Thyroid gland (tissue), 4 donors: ENCODE results near the gene TXNRD3. TPM values are rescaled to one million over a fixed set of nuclear protein-coding genes. Genes with fewer than 3 reads are reported as not detected.

Experiments used
- DNase-seq, 2 donors: peaks; one replicate each; pipeline ENCODE4 v3.0.0-alpha.2; 2019
- H3K27ac ChIP-seq, 3 donors: fragments of 200-600 bp; sonication (generic); 1 replicate in 2 of 3; 2 replicates in 1 of 3; pipeline ENCODE4 v1.5.1; 2016 to 2019; ENCODE audit warnings: mild to moderate bottlenecking in 1 of 3, moderate library complexity in 1 of 3
- H3K27me3 ChIP-seq: fragments of 200-600 bp; sonication (generic); one replicate; pipeline ENCODE4 v1.5.1; 2019
- H3K36me3 ChIP-seq, 2 donors: fragments of 200-600 bp; sonication (generic); one replicate each; pipeline ENCODE4 v1.5.1; 2016 to 2019
- H3K4me1 ChIP-seq, 2 donors: fragments of 200-600 bp; sonication (generic); one replicate each; pipeline ENCODE4 v1.5.1; 2017 to 2019
- H3K4me3 ChIP-seq, 3 donors: fragments of 200-600 bp; sonication (generic); replicated peaks in 1 of 3; 1 replicate in 2 of 3; 2 replicates in 1 of 3; pipeline ENCODE4 v1.5.1; 2016; ENCODE audit warnings: mild to moderate bottlenecking in 1 of 3
- H3K9me3 ChIP-seq: fragments of 200-600 bp; sonication (generic); one replicate; pipeline ENCODE4 v1.5.1; 2017
- CTCF ChIP-seq, 6 experiments: fragments of 200-600 bp in 3 of 6; fragments of 450-650 bp in 3 of 6; sonication (generic) in 3 of 6; IDR thresholded peaks; one replicate each; pipeline ENCODE4 v1.5.1; 2016 to 2019; ENCODE audit warnings: antibody characterized with exemption in 6 of 6, mild to moderate bottlenecking in 2 of 6, inconsistent platforms in 1 of 6, moderate library complexity in 1 of 6
- POLR2A ChIP-seq, 2 donors: fragments of 450-650 bp; IDR thresholded peaks; one replicate each; pipeline ENCODE4 v1.6.1; 2017; ENCODE audit warnings: antibody characterized with exemption in 2 of 2, mild to moderate bottlenecking in 2 of 2, moderate library complexity in 1 of 2
- WGBS, 2 donors: methylation state at CpG; one replicate each; pipeline ENCODE4 v1.1.5; 2017; 5-methylcytosine and 5-hydroxymethylcytosine counted together
- intact Hi-C: fragments of 100-400 bp; cut with DNase I; formaldehyde crosslinking; loops from one replicate; pipeline ENCODE4 v1.15.1; 2023
- total RNA-seq, 4 donors: library from RNA; depleted of rRNA; stranded (reverse); fragments of >200 nt; gene quantifications; one replicate each; pipeline ENCODE4 v1.2.3, GENCODE V29; 2016

The TXNRD3 gene
- total RNA-seq, 4 donors from 2014 or later, result 14.4 to 21.3 (median 17.7) TPM

- Histone ChIP-seq H3K27ac (no peak overlapping the region), H3K27me3 (no peaks in the 10 kb centered on the region), H3K9me3 (no peaks in the 10 kb centered on the region), H3K36me3 (no peaks in the 10 kb centered on the region), H3K4me3 (no peak overlapping the region), H3K4me1 (peaks cover 4 to 5% of the 10 kb centered on the region in 2 donors)
- WGBS, 2 donors, result 90% methylated on average over 8 of the region's 8 CpGs
- intact Hi-C loops, result no loop called here
- TF ChIP-seq POLR2A (IDR thresholded peaks at IDR 0.05) (no peak), CTCF (IDR thresholded peaks at IDR 0.05) (no peak)
- no peak for DNase-seq
Observed at GRCh38 chr3:126656371-126657134, 1.6 kb upstream of the TXNRD3 start.

- DNase-seq, result no peak
- H3K27me3 ChIP-seq, result no peaks in the 10 kb centered on the region
- H3K4me3 ChIP-seq, result no peak overlapping the region
- intact Hi-C loops, result no loop called here
- peaks cover 4 to 5% of the 10 kb centered on the region in 2 donors for H3K4me1 ChIP-seq
- TF ChIP-seq CTCF (IDR thresholded peaks at IDR 0.05) (no peak), POLR2A (IDR thresholded peaks at IDR 0.05) (no peak)
- 93 to 96% methylated on average over 11 of the region's 11 CpGs for WGBS, 2 donors
- H3K9me3 ChIP-seq, result no peaks in the 10 kb centered on the region
- H3K27ac ChIP-seq, result no peak overlapping the region
- H3K36me3 ChIP-seq, result no peaks in the 10 kb centered on the region
Observed at GRCh38 chr3:126655887-126656286, 963 bp upstream of the TXNRD3 start.

GRCh38 chr3:126649556-126650092 lies 5.3 kb downstream of the TXNRD3 start:
- TF ChIP-seq POLR2A (IDR thresholded peaks at IDR 0.05), result no peak
- no peak for TF ChIP-seq CTCF (IDR thresholded peaks at IDR 0.05)
- no peak for DNase-seq
- WGBS, 2 donors, result 85 to 86% methylated on average over 2 of the region's 2 CpGs
- Histone ChIP-seq H3K36me3 (peaks cover 0 to 4% of the 10 kb centered on the region in 2 donors), H3K4me3 (no peak overlapping the region), H3K4me1 (peaks cover 4 to 5% of the 10 kb centered on the region in 2 donors), H3K9me3 (no peaks in the 10 kb centered on the region), H3K27ac (no peak overlapping the region), H3K27me3 (no peaks in the 10 kb centered on the region)
- intact Hi-C loops, result no loop called here

- no peaks in the 10 kb centered on the region for H3K4me1 ChIP-seq
- no peak overlapping the region for H3K27ac ChIP-seq
- H3K4me3 ChIP-seq, result no peak overlapping the region
- 89 to 97% methylated on average over 1 of the region's 1 CpG for WGBS, 2 donors
- no peaks in the 10 kb centered on the region for H3K9me3 ChIP-seq
- no peaks in the 10 kb centered on the region for H3K27me3 ChIP-seq
- TF ChIP-seq POLR2A (IDR thresholded peaks at IDR 0.05), result no peak
- no peak for TF ChIP-seq CTCF (IDR thresholded peaks at IDR 0.05)
- DNase-seq, result no peak
- intact Hi-C loops, result no loop called here
- peaks cover 6 to 12% of the 10 kb centered on the region in 2 donors for H3K36me3 ChIP-seq
Observed at GRCh38 chr3:126646674-126647073, 8.2 kb downstream of the TXNRD3 start.

- H3K27me3 ChIP-seq, result no peaks in the 10 kb centered on the region
- H3K27ac ChIP-seq, result no peak overlapping the region
- intact Hi-C loops, result no loop called here
- H3K9me3 ChIP-seq, result no peaks in the 10 kb centered on the region
- no peaks in the 10 kb centered on the region for H3K4me1 ChIP-seq
- H3K4me3 ChIP-seq, result no peak overlapping the region
- no peak for DNase-seq
- 83 to 94% methylated on average over 2 of the region's 2 CpGs for WGBS, 2 donors
- no peak for TF ChIP-seq POLR2A (IDR thresholded peaks at IDR 0.05)
- no peak for TF ChIP-seq CTCF (IDR thresholded peaks at IDR 0.05)
- peaks cover 6 to 17% of the 10 kb centered on the region in 2 donors for H3K36me3 ChIP-seq
Observed at GRCh38 chr3:126644615-126645014, 10.3 kb downstream of the TXNRD3 start.
